ENCODE measurements around the gene ZNF423.

- no peak for TF ChIP-seq ELF4 (IDR thresholded peaks at IDR 0.05)
- TF ChIP-seq FOXM1 (IDR thresholded peaks at IDR 0.05; ENCODE audit: borderline replicate concordance): no peak
- no peak for TF ChIP-seq FOXK2 (IDR thresholded peaks at IDR 0.05)
- no peak for TF ChIP-seq PKNOX1 (IDR thresholded peaks at IDR 0.05)
- no peak for TF ChIP-seq TARDBP (IDR thresholded peaks at IDR 0.05)
- TF ChIP-seq CTBP1 (IDR thresholded peaks at IDR 0.05; ENCODE audit: borderline replicate concordance): no peak
- no peak for TF ChIP-seq BHLHE40 (IDR thresholded peaks at IDR 0.05; ENCODE audit: borderline replicate concordance)
- no peak for TF ChIP-seq FOXA1 (IDR thresholded peaks at IDR 0.05)
- TF ChIP-seq SP1 (IDR thresholded peaks at IDR 0.05): no peak
- TF ChIP-seq SUZ12 (IDR thresholded peaks at IDR 0.05): no peak
- TF ChIP-seq ZNF384 (IDR thresholded peaks at IDR 0.05): no peak
- no peak for TF ChIP-seq L3MBTL2 (conservative IDR thresholded peaks at IDR 0.05)
- no peak for TF ChIP-seq HDGF (IDR thresholded peaks at IDR 0.05; ENCODE audit: borderline replicate concordance)
Observed at GRCh38 chr16:49596648-49597291, 259.1 kb downstream of the ZNF423 start.
